GM10266 (cell line): ENCODE results near the gene UTP11.

Source experiments
- DNase-seq: peaks from one replicate; pipeline ENCODE4 v3.0.0; 2012; ENCODE audit errors: extremely low spot score
- TF ChIP-seq, protein P1 (sequence below): IDR thresholded peaks from 2 replicates; pipeline ENCODE4 v1.5.1; 2012; ENCODE audit warnings: mild to moderate bottlenecking, low read depth; ENCODE audit not compliant: control insufficient read depth, insufficient read depth; ENCODE audit errors: missing control alignments

Gene UTP11

GRCh38 chr1:38005195-38006007 is 7.1 kb upstream of the UTP11 start, which contains the start of gene FHL3:
TSS of gene FHL3 (minus strand) at chr1:38005514. CDS start at chr1:37999412, 6,102 bp downstream.
- peak; percentile 91 for DNase-seq
- TF ChIP-seq, protein P1, sequence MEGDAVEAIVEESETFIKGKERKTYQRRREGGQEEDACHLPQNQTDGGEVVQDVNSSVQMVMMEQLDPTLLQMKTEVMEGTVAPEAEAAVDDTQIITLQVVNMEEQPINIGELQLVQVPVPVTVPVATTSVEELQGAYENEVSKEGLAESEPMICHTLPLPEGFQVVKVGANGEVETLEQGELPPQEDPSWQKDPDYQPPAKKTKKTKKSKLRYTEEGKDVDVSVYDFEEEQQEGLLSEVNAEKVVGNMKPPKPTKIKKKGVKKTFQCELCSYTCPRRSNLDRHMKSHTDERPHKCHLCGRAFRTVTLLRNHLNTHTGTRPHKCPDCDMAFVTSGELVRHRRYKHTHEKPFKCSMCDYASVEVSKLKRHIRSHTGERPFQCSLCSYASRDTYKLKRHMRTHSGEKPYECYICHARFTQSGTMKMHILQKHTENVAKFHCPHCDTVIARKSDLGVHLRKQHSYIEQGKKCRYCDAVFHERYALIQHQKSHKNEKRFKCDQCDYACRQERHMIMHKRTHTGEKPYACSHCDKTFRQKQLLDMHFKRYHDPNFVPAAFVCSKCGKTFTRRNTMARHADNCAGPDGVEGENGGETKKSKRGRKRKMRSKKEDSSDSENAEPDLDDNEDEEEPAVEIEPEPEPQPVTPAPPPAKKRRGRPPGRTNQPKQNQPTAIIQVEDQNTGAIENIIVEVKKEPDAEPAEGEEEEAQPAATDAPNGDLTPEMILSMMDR, result no peak

DNA sequence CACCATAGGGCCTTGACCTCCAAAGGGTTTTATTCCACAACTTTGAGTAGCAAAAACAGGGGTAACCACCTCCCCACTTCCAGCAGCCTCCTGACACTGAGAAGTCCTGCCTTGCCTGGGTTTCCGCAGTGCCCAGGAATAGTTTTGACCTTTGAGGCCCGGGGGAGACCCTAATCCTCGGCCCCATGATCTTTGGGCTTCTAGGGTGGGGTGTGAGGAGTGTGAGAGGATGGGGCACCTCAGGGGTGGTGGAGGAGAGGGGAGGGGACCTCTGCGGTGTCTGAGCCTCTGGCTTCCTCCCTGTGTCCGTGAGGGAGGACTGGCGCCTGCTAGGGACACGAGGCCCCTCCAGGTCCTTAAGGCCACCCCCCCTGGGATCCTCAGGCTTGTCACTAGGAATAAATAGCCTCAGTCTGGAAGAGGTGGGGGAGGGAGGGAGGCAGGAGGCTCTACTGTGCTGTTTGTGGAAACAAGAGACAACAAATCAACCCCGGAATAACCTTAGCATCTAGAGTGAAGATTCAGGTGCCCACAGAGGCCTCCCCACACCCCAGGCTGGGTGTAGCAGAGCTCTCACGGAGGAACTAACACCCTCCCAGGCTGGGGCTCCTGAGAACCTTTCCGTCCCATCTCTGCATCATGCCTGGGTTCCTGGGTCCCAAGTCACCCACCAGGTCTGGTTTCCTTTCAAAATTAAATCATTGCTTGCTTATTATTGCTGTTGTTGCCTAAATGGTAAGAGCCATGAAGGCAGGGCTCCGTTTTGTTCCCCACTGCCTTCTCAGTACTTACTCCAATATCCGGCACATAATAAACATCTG is 6.3 kb upstream of the UTP11 start:
- DNase-seq, result no peak
- TF ChIP-seq, protein P1, result no peak

GRCh38 chr1:38009088-38009840 is 3.3 kb upstream of the UTP11 start:
- TF ChIP-seq, protein P1, result no peak
- no peak for DNase-seq

DNA sequence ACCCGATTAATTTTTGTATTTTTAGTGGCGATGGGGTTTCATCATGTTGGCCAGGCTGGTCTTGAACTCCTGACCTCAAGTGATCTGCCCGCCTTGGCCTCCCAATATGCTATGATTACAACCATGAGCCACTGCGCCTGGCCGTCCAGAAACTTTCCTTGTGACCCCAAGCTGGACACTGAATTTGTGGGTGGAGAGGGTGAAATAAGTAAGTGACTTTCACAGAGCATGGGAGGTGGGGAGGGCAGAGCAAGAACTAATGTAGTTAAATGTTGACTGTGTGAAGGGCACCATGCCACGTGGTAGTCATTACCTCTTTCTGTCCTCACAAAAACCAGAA is 2.7 kb upstream of the UTP11 start:
- TF ChIP-seq, protein P1, result no peak
- no peak for DNase-seq

GRCh38 chr1:38013227-38013622 is 691 bp downstream of the UTP11 start:
- DNase-seq, result no peak
- TF ChIP-seq, protein P1, result no peak

GRCh38 chr1:38014171-38014570 is 1.6 kb downstream of the UTP11 start:
- no peak for DNase-seq

More at GRCh38 chr1:38014171-38014570, 1.6 kb downstream of the UTP11 start:
- TF ChIP-seq, protein P1, result no peak
